ENCODE measurements around the gene AKR7A2.

GRCh38 chr1:19315378-19316198 lies 3.6 kb upstream of the AKR7A2 start:
- TF ChIP-seq TAF1 (IDR thresholded peaks at IDR 0.05; ENCODE audit: borderline replicate concordance, insufficient read depth, low read length) (no peak), POLR2AphosphoS5 (IDR thresholded peaks at IDR 0.05; ENCODE audit: low read depth, low read length) (no peak), SIN3A (IDR thresholded peaks at IDR 0.05; ENCODE audit: borderline replicate concordance, insufficient read depth, low read length) (no peak)
- TF ChIP-seq, protein P1, sequence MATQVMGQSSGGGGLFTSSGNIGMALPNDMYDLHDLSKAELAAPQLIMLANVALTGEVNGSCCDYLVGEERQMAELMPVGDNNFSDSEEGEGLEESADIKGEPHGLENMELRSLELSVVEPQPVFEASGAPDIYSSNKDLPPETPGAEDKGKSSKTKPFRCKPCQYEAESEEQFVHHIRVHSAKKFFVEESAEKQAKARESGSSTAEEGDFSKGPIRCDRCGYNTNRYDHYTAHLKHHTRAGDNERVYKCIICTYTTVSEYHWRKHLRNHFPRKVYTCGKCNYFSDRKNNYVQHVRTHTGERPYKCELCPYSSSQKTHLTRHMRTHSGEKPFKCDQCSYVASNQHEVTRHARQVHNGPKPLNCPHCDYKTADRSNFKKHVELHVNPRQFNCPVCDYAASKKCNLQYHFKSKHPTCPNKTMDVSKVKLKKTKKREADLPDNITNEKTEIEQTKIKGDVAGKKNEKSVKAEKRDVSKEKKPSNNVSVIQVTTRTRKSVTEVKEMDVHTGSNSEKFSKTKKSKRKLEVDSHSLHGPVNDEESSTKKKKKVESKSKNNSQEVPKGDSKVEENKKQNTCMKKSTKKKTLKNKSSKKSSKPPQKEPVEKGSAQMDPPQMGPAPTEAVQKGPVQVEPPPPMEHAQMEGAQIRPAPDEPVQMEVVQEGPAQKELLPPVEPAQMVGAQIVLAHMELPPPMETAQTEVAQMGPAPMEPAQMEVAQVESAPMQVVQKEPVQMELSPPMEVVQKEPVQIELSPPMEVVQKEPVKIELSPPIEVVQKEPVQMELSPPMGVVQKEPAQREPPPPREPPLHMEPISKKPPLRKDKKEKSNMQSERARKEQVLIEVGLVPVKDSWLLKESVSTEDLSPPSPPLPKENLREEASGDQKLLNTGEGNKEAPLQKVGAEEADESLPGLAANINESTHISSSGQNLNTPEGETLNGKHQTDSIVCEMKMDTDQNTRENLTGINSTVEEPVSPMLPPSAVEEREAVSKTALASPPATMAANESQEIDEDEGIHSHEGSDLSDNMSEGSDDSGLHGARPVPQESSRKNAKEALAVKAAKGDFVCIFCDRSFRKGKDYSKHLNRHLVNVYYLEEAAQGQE (IDR thresholded peaks at IDR 0.05; ENCODE audit: insufficient read depth in 1 of 2, low read depth in 2 of 2, low read length in 2 of 2) = no peak
